HUDEP-2 (cell line): Measurements from ENCODE around the gene PIANP.
"Not testable (repeated sequence)": the region's sequence is repeated elsewhere in the genome, so short reads cannot be mapped to it uniquely, and the experiment has no call there.

Source experiments
- DNase-seq, 76 experiments: peaks; one replicate each; lab custom pipeline; 2025; ENCODE audit not compliant: unreplicated experiment in 76 of 76; lab: John Stamatoyannopoulos, UW

Gene PIANP

GRCh38 chr12:6708960-6709394 is 8.4 kb upstream of the PIANP start:
- peak in 1 of 76 experiments; percentile 3 for DNase-seq

- DNase-seq, result not testable (repeated sequence)
Observed at GRCh38 chr12:6708351-6708750, 7.7 kb upstream of the PIANP start.

GRCh38 chr12:6703631-6704030 is 3.0 kb upstream of the PIANP start:
- DNase-seq, result peak in 3 of 76 experiments; percentile 7 to 13 (median 9)

DNA sequence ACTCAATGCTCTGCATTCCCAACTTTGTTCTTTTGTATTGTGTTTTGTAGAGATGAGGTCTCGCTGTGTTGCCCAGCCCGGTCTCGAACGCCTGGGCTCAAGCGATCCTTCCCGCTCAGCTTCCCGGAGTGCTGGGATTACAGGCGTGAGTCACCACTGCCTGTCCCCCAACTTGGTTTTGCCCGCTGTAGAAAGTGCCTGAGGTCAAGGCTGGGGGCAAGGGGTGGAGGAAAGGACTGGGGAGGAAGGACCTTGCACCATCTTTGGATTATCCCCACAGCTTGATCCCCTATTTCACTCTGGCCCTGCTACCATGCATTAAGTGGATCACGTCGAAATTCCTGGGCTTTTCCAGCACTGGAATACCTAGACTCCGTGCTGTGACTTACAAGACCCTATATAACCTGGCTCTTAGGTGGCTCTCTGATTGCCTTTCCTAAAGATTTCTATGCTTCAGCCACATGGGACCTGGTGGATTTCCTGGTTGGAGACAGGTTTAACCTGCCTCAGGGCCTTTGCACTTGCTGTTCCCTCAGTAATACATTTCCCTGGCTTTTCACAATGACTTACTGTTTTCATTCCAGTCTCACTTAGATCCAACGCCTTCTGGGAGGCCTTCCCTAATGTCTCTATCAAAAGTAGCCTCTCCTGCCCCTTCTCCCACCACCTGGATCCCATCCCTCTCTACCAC is 608 bp upstream of the PIANP start:
- DNase-seq, result no peak

DNA sequence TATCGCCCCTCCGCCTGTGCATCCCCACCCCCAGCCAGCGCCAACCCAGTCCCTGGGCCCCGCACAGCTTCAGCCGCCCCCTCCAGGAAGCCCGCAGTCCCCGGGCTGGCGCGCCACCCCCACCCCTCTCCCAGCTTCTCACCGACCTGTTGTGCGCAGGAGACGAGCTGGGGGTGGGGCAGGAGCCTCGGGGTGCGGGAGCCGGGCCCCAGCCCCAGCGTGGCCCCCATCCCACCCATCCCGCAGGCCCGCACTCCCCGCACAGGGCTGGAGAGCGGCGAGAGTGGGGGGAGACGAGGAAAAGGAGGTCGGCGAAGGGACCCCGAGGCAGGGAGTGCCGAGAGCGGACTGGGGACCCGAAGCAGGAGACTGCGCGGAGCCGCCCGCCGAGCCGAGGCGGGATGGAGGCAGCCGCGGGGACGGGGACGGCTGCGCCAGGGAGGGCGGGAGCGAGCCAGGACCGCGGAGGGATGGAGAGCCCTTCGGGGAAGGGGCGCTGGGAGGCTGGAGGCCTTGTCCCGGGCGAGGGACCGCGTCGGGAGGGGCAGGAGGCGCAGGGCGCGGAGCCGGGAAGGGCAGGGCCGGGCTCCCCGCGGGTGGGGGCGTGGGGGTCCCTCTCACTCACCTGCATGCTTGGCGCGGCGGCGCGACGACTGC is 498 bp downstream of the PIANP start:
- no peak for DNase-seq

- DNase-seq, result no peak
Observed at GRCh38 chr12:6699259-6699988, 1.2 kb downstream of the PIANP start.

GRCh38 chr12:6698352-6699046 is 2.1 kb downstream of the PIANP start:
- no peak for DNase-seq

GRCh38 chr12:6697584-6698351 is 2.8 kb downstream of the PIANP start:
- peak in 24 of 76 experiments; percentile 5 to 38 (median 18) for DNase-seq

DNA sequence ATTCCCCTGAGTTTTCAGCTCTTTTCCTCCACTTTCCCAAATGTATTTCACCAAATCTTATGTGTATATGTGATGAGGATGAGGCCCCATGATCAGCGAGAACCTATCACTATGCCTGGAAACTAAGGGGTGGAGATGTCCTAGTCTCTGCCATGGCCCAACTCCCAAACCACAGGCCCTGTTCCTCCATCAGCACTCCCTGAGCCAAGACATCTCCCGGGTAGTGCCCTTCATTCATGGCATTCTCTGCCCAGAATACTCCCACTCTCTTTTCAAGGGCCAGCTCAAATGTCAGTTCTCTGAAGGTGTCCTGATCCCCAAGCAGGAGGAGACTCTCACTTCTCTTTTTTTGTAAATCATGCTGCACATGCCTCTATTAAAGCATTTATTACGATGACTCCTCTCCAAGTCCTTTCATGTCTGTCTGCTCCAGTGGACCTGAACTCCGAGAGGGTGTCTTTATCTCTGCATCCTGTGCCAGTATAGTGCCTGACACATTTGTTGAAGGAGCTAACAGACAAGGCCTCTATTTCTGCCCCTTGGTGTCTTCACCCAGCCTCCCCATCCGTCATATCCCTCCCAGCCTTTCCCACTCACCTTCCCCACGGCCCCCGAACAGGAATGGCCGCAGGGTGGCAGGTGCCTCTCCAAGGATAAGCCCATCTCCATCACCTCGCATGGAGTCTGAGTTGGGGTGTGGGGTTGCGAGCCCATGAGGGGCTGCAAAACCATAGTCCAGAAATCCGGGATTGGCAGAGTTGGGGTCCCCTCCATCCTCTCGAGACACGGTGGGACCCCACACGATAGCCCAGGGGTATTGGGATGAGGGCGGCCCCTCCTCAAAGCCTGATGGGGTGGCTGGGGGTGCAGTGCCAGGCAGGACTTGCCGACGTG is 3.7 kb downstream of the PIANP start:
- no peak for DNase-seq

DNA sequence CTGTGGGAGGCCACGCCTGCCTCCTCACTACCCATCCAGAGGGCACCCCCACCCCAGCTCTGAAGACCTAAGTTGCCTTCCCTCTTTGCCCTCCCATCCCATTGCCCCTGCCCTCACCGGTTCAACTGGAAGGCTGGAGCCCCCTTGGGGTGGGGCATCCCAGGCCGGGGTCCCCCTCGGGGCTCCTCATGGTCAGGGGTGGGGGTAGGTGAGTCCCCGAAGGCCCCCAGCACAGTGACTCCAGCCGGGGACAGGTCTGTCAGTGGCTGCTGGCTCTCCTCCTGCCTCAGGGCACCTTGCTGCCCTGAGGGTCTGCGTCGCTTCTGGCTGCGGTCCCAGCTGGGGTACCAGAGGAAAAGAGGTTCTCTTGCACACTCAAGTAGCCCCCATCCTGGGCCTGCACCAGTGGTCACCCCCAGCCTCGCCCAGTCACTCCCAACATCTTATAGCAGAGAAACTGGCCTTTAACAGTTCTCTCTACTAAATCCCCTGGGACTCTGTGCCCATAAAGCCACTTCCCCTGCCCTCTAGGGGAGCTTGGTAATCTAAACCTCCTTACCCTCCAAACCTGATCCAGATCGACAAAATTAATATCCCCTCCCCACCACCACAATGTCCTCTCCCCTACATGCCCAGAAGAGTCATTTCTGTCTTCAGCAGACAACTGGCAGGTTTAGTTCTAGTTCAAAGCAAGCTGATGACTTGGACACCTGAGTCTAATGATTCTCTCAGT is 5.1 kb downstream of the PIANP start:
- no peak for DNase-seq

DNA sequence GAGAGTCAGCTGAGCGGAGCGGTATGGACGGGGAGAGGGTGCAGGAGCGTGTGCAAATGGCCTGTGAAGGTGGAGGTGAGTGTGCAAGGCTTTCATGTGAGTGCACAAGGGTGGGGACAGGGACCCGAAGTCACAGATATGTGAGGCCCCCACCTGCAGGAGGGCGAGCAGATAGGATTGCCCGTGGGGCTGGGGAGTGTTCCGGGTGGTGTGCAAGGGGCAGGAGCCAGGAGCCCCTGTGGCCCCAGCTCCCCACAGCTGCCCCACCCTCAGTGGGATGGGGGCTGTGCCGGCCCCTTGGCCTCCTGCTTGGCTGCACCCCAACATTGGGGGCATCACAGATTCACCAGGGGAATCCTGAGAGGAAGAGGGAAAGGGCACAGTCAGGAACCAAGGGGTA is 5.9 kb downstream of the PIANP start:
- DNase-seq, result no peak

GRCh38 chr12:6693832-6694355 is 6.7 kb downstream of the PIANP start:
- DNase-seq, result no peak

DNA sequence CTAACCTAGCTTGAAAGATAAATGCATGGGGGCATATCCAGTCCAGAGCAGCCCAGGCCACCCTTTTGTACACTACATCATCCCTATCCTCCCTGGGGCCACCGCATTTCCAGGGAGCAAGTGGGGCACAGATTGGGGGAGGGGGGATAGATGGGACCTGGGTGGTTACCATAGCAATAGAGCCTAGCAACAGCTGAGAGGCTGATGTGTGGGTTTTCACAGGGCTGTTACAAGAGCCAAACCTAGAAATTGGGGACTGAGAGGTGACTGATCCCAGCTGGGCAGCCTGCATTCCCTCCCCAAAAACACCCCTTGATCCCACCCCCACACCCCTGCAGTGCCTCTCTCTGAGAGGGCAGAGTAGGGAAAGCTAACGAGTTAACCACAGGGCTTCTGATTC is 7.7 kb downstream of the PIANP start:
- DNase-seq, result no peak

- no peak for DNase-seq
Observed at GRCh38 chr12:6691473-6691872, 9.1 kb downstream of the PIANP start.

- DNase-seq, result peak; percentile 47 to 100 (median 96)
Observed at GRCh38 chr12:6688999-6689882, 11.4 kb downstream of the PIANP start, which contains the start of gene ZNF384. Gene ZNF384 (minus strand): TSS chr12:6689375. CDS start chr12:6679520, 9,855 bp downstream.

DNA sequence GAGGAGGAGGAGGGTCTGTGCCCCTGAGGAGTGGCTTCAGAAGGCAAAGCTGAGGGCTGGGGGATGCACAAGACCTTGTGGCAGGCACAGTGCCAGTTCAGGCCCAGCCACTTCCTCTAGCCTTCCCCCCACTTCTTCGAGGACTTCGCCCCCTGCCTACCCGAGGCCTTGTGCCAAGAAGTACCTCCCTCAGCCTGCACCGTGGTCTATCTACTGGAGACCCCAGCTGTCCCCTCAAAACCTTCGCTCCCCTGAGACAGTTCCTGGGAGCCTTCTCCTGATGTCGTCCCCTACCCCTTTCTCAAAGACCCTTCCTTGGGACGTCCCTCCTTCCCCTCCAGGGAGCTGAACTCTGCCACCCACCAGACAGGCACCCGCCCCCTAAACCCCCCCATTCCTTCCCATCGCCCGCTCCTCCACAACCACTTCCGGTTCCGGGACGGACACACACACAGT is 12.0 kb downstream of the PIANP start:
- peak in 12 of 76 experiments; percentile 12 to 82 (median 56) for DNase-seq

- no peak for DNase-seq
Observed at GRCh38 chr12:6685814-6686213, 14.8 kb downstream of the PIANP start.
